ENCODE data around the gene RBM47. TPM values are rescaled to one million over a fixed set of nuclear protein-coding genes. Genes with fewer than 3 reads are reported as not detected.

RBM47 gene
- polyA plus RNA-seq, 1 donor from 2014 or later: 1.7 TPM

- H3F3A ChIP-seq (ENCODE audit: insufficient read depth, low read length, poor library complexity, severe bottlenecking): no peaks in the 10 kb centered on the region
- H3K9me3 ChIP-seq (ENCODE audit: low read length): no peaks in the 10 kb centered on the region
- H3K4me2 ChIP-seq (ENCODE audit: low read length): no peak overlapping the region
- H3K27ac ChIP-seq (ENCODE audit: low read length): no peak overlapping the region
- H3K27me3 ChIP-seq (ENCODE audit: insufficient read depth, low read depth, low read length): no peaks in the 10 kb centered on the region
- H3K4me3 ChIP-seq (ENCODE audit: low read length): no peak overlapping the region
- H3K9me2 ChIP-seq (ENCODE audit: insufficient read depth, low read length): no peaks in the 10 kb centered on the region
- no peaks in the 10 kb centered on the region for H3K36me3 ChIP-seq (ENCODE audit: insufficient read depth, low read length)
- no peak overlapping the region for H2AFZ ChIP-seq (ENCODE audit: low read depth, low read length)
- H3K9ac ChIP-seq (ENCODE audit: low read length): no peak overlapping the region
- H3K79me2 ChIP-seq (replicated peaks; ENCODE audit: insufficient read depth, low read length): no peaks in the 10 kb centered on the region
- TF ChIP-seq TAF1 (IDR thresholded peaks at IDR 0.05; ENCODE audit: low read depth) (no peak), MXI1 (conservative IDR thresholded peaks at IDR 0.05; ENCODE audit: poor library complexity, severe bottlenecking) (no peak), CTCF (IDR thresholded peaks at IDR 0.05; ENCODE audit: poor library complexity, severe bottlenecking) (no peak), EP300 (conservative IDR thresholded peaks at IDR 0.05; ENCODE audit: poor library complexity, severe bottlenecking) (no peak), EZH2 (IDR thresholded peaks at IDR 0.05; ENCODE audit: borderline replicate concordance, insufficient read depth, low read length, poor library complexity, severe bottlenecking) (no peak)
- no peaks in the 10 kb centered on the region for H4K20me1 ChIP-seq (ENCODE audit: insufficient read depth)
These were observed 48.2 kb downstream of the RBM47 start for GRCh38 chr4:40581254-40582140.

GRCh38 chr4:40579983-40580382 is 49.7 kb downstream of the RBM47 start:
- Histone ChIP-seq H3K79me2 (replicated peaks; ENCODE audit: insufficient read depth, low read length) (no peaks in the 10 kb centered on the region), H4K20me1 (ENCODE audit: insufficient read depth) (no peaks in the 10 kb centered on the region), H3K9me3 (ENCODE audit: low read length) (no peaks in the 10 kb centered on the region), H3K27me3 (ENCODE audit: insufficient read depth, low read depth, low read length) (no peaks in the 10 kb centered on the region), H3K4me2 (ENCODE audit: low read length) (no peak overlapping the region), H3K9me2 (ENCODE audit: insufficient read depth, low read length) (no peaks in the 10 kb centered on the region), H3K4me3 (ENCODE audit: low read length) (no peak overlapping the region), H3K36me3 (ENCODE audit: insufficient read depth, low read length) (no peaks in the 10 kb centered on the region), H2AFZ (ENCODE audit: low read depth, low read length) (no peak overlapping the region), H3F3A (ENCODE audit: insufficient read depth, low read length, poor library complexity, severe bottlenecking) (no peaks in the 10 kb centered on the region), H3K27ac (ENCODE audit: low read length) (no peak overlapping the region), H3K9ac (ENCODE audit: low read length) (no peak overlapping the region)
- TF ChIP-seq EP300 (conservative IDR thresholded peaks at IDR 0.05; ENCODE audit: poor library complexity, severe bottlenecking) (no peak), REST (IDR thresholded peaks at IDR 0.05; ENCODE audit: borderline replicate concordance) (no peak), RAD21 (conservative IDR thresholded peaks at IDR 0.05) (no peak), CTCF (IDR thresholded peaks at IDR 0.05; ENCODE audit: poor library complexity, severe bottlenecking) (no peak), POLR2AphosphoS5 (IDR thresholded peaks at IDR 0.05) (no peak), TAF1 (IDR thresholded peaks at IDR 0.05; ENCODE audit: low read depth) (no peak), EZH2 (IDR thresholded peaks at IDR 0.05; ENCODE audit: borderline replicate concordance, insufficient read depth, low read length, poor library complexity, severe bottlenecking) (no peak)

All from neural cell (in vitro differentiated cells).